GM12865 (cell line): Measurements from ENCODE around the gene AP1S1.
A peak's percentile ranks its signal among the peaks of the same experiment; 100 is the strongest.
"Not testable (repeated sequence)": the region's sequence is repeated elsewhere in the genome, so short reads cannot be mapped to it uniquely, and the experiment has no call there.

ENCODE experiments used
- DNase-seq: peaks from one replicate; pipeline ENCODE4 v3.0.0; 2010; ENCODE audit warnings: low read depth
- H3K4me3 ChIP-seq: 2 replicates; pipeline ENCODE4 v1.5.1; 2011; ENCODE audit warnings: mild to moderate bottlenecking, low read depth, low read length, control low read depth
- TF ChIP-seq, protein P1 (sequence below): IDR thresholded peaks from 2 replicates; pipeline ENCODE4 v1.5.1; 2011; ENCODE audit warnings: low read length, control low read depth, low read depth, inconsistent platforms; ENCODE audit not compliant: insufficient read depth; ENCODE audit errors: missing control alignments

Gene AP1S1

GRCh38 chr7:101118856-101119255, 35.4 kb upstream of the AP1S1 start:
- DNase-seq: no peak
- TF ChIP-seq, protein P1, sequence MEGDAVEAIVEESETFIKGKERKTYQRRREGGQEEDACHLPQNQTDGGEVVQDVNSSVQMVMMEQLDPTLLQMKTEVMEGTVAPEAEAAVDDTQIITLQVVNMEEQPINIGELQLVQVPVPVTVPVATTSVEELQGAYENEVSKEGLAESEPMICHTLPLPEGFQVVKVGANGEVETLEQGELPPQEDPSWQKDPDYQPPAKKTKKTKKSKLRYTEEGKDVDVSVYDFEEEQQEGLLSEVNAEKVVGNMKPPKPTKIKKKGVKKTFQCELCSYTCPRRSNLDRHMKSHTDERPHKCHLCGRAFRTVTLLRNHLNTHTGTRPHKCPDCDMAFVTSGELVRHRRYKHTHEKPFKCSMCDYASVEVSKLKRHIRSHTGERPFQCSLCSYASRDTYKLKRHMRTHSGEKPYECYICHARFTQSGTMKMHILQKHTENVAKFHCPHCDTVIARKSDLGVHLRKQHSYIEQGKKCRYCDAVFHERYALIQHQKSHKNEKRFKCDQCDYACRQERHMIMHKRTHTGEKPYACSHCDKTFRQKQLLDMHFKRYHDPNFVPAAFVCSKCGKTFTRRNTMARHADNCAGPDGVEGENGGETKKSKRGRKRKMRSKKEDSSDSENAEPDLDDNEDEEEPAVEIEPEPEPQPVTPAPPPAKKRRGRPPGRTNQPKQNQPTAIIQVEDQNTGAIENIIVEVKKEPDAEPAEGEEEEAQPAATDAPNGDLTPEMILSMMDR: no peak
- H3K4me3 ChIP-seq: no peak overlapping the region

DNA sequence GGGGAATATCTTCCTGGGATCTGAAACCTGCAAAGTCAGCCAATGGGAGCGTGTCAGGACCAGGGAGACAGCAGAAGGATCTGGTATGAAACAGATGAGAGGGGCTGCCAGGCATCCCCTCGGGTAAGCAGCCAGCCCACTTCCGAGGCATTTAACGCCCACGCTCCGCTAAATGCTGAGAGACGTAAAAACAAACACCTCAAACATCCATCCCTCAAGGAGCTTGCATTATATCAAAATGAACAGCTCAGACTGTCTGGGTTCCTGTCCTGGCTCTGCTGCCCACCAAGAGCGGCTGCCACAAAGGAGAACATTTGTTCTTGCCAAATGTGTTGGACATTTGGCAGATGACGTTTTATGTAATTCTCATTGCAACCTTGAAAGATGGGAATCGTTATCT, 34.4 kb upstream of the AP1S1 start:
- H3K4me3 ChIP-seq: no peak overlapping the region
- TF ChIP-seq, protein P1: no peak
- DNase-seq: no peak

GRCh38 chr7:101120315-101120714, 34.0 kb upstream of the AP1S1 start:
- no peak overlapping the region for H3K4me3 ChIP-seq
- DNase-seq: no peak
- TF ChIP-seq, protein P1: no peak

- H3K4me3 ChIP-seq: not testable (repeated sequence)
These were observed 32.7 kb upstream of the AP1S1 start for GRCh38 chr7:101121631-101121990.

DNA sequence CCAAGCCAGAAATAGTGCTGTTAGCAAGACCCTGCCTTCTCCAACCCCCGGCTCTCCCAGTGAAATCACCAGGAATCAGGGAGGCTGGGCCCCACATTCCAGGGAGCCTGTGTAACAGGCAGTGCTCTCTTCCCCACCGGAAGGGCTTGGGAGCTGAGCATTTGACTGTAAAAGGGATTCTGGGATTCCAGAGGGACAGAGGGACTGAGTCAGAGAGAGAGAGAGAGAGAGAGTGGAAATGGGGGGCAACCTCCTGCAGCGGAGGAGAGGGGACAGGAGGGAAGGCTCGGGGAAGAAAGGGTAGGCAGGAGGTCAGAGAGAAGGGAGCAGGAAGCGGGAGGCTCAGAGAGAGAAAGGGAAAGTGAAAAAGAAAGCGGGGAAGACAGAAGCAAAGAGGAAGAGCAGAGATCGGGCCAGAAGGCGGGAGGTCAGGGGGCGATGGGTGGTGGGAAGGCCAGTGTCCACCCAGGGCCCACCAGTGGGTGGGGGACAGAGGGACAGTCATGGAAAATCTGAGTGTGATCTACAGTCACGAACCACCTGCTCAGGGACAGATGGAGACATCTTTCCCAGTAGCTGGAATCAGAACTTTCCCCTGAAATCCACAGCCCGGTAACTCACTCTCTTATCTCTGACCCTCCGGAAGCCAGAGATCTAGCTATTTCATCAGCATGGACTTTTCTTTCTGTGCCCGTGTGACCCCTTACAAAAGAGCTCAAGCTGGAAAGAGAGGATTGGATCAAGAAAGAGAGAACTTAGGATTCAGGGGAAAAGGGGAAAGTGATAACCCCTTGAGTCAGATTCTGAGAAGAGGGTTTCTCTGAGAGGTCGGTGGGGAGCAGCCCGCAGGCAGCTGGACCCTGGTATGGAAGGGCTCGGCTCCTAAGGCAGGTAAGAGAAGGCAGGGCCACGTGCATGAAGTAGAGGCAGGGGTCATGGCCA, 32.0 kb upstream of the AP1S1 start:
- H3K4me3 ChIP-seq: peak overlapping the region; percentile 61
- DNase-seq: peak; percentile 40
- TF ChIP-seq, protein P1: no peak

More at GRCh38 chr7:101121631-101121990, 32.7 kb upstream of the AP1S1 start:
- not testable (repeated sequence) for DNase-seq

- TF ChIP-seq, protein P1: no peak
- no peak for DNase-seq
- H3K4me3 ChIP-seq: peak overlapping the region; percentile 61
These were observed 31.2 kb upstream of the AP1S1 start for GRCh38 chr7:101122933-101123702.

- H3K4me3 ChIP-seq: no peak overlapping the region
- TF ChIP-seq, protein P1: no peak
- no peak for DNase-seq
These were observed 30.6 kb upstream of the AP1S1 start for GRCh38 chr7:101123703-101124068.
